Activated T-cell treated with anti-CD3 and anti-CD28 coated beads, Interleukin-2, amount 50 U/mL, for 4 hours (primary cell): ENCODE measurements around the gene AUTS2. TPM values are rescaled to one million over a fixed set of nuclear protein-coding genes. Genes with fewer than 3 reads are reported as not detected.

Source experiments
- ATAC-seq, 2 donors: fragments of 200-7000 bp; cut with Tn5 transposase; one replicate each; pipeline ENCODE4 v1.10.0; 2021
- DNase-seq: peaks from one replicate; pipeline ENCODE4 v3.0.0-alpha.2; 2020
- H3K27me3 Mint-ChIP-seq: one replicate; pipeline ENCODE4 v1.8.0; 2021; ENCODE audit warnings: low read depth, mixed read lengths
- H3K36me3 Mint-ChIP-seq: one replicate; pipeline ENCODE4 v1.8.0; 2022; ENCODE audit warnings: mixed read lengths; ENCODE audit not compliant: insufficient read depth
- H3K4me1 Mint-ChIP-seq: one replicate; pipeline ENCODE4 v1.8.0; 2021; ENCODE audit warnings: low read depth, mixed read lengths
- H3K4me3 Mint-ChIP-seq: one replicate; pipeline ENCODE4 v1.8.0; 2021; ENCODE audit warnings: mild to moderate bottlenecking, moderate library complexity, mixed read lengths
- H3K9me3 Mint-ChIP-seq: one replicate; pipeline ENCODE4 v1.8.0; 2021; ENCODE audit warnings: mixed read lengths
- total RNA-seq, 3 donors: library from RNA; stranded (reverse); gene quantifications; one replicate each; pipeline ENCODE4 v1.2.1, GENCODE V29; 2021

AUTS2 gene
- total RNA-seq, 3 donors from 2014 or later = 1.4 to 4.4 (median 2.8) TPM

- Mint-ChIP-seq H3K4me3 (no peak overlapping the region), H3K9me3 (no peaks in the 10 kb centered on the region), H3K4me1 (peaks cover 8% of the 10 kb centered on the region), H3K27me3 (peaks cover 22% of the 10 kb centered on the region), H3K36me3 (no peaks in the 10 kb centered on the region)
- no peak for ATAC-seq
- no peak for DNase-seq
Measured at GRCh38 chr7:69596056-69596455, 2.2 kb upstream of the AUTS2 start.

- DNase-seq (no peak), ATAC-seq (no peak)
- Mint-ChIP-seq H3K9me3 (no peaks in the 10 kb centered on the region), H3K36me3 (no peaks in the 10 kb centered on the region), H3K4me1 (peaks cover 8% of the 10 kb centered on the region), H3K4me3 (peak overlapping the region; percentile 63), H3K27me3 (peaks cover 22% of the 10 kb centered on the region)
Measured at GRCh38 chr7:69596723-69597277, 1.5 kb upstream of the AUTS2 start.

GRCh38 chr7:69597278-69598076, 798 bp upstream of the AUTS2 start:
- DNase-seq (no peak), ATAC-seq (peak; percentile 27 to 39)

GRCh38 chr7:69598487-69599285, 411 bp downstream of the AUTS2 start:
- DNase-seq (no peak), ATAC-seq (no peak)
- peak overlapping the region; percentile 83 for H3K4me3 Mint-ChIP-seq
- H3K4me1 Mint-ChIP-seq = peaks cover 8% of the 10 kb centered on the region
- H3K36me3 Mint-ChIP-seq = no peaks in the 10 kb centered on the region
- no peaks in the 10 kb centered on the region for H3K9me3 Mint-ChIP-seq
- H3K27me3 Mint-ChIP-seq = peaks cover 22% of the 10 kb centered on the region

More at GRCh38 chr7:69597278-69598076, 798 bp upstream of the AUTS2 start:
- Mint-ChIP-seq H3K4me3 (peak overlapping the region; percentile 63), H3K36me3 (no peaks in the 10 kb centered on the region), H3K4me1 (peaks cover 8% of the 10 kb centered on the region), H3K27me3 (peaks cover 22% of the 10 kb centered on the region), H3K9me3 (no peaks in the 10 kb centered on the region)

- H3K4me3 Mint-ChIP-seq = peak overlapping the region; percentile 83
- no peak for DNase-seq
- H3K27me3 Mint-ChIP-seq = peaks cover 22% of the 10 kb centered on the region
- ATAC-seq = no peak
- no peaks in the 10 kb centered on the region for H3K9me3 Mint-ChIP-seq
- peaks cover 8% of the 10 kb centered on the region for H3K4me1 Mint-ChIP-seq
- no peaks in the 10 kb centered on the region for H3K36me3 Mint-ChIP-seq
Measured at GRCh38 chr7:69599286-69599954, 1.1 kb downstream of the AUTS2 start.

- H3K4me3 Mint-ChIP-seq = peak overlapping the region; percentile 72
- no peaks in the 10 kb centered on the region for H3K9me3 Mint-ChIP-seq
- peaks cover 8% of the 10 kb centered on the region for H3K4me1 Mint-ChIP-seq
- peaks cover 22% of the 10 kb centered on the region for H3K27me3 Mint-ChIP-seq
- DNase-seq (no peak), ATAC-seq (no peak)
- no peaks in the 10 kb centered on the region for H3K36me3 Mint-ChIP-seq
Measured at GRCh38 chr7:69599955-69600709, 1.9 kb downstream of the AUTS2 start.

GRCh38 chr7:69600710-69601519, 2.6 kb downstream of the AUTS2 start:
- Mint-ChIP-seq H3K9me3 (no peaks in the 10 kb centered on the region), H3K4me3 (no peak overlapping the region), H3K4me1 (peaks cover 8% of the 10 kb centered on the region), H3K27me3 (peaks cover 22% of the 10 kb centered on the region), H3K36me3 (no peaks in the 10 kb centered on the region)
- ATAC-seq (no peak), DNase-seq (no peak)

GRCh38 chr7:69602522-69602921, 4.2 kb downstream of the AUTS2 start:
- no peaks in the 10 kb centered on the region for H3K9me3 Mint-ChIP-seq
- DNase-seq (no peak), ATAC-seq (no peak)
- H3K4me3 Mint-ChIP-seq = no peak overlapping the region
- peaks cover 11% of the 10 kb centered on the region for H3K27me3 Mint-ChIP-seq
- no peaks in the 10 kb centered on the region for H3K36me3 Mint-ChIP-seq
- H3K4me1 Mint-ChIP-seq = peaks cover 7% of the 10 kb centered on the region

GRCh38 chr7:69603351-69603750, 5.1 kb downstream of the AUTS2 start:
- H3K4me1 Mint-ChIP-seq = peaks cover 7% of the 10 kb centered on the region
- H3K9me3 Mint-ChIP-seq = no peaks in the 10 kb centered on the region
- peaks cover 11% of the 10 kb centered on the region for H3K27me3 Mint-ChIP-seq
- H3K36me3 Mint-ChIP-seq = no peaks in the 10 kb centered on the region
- no peak for DNase-seq
- H3K4me3 Mint-ChIP-seq = no peak overlapping the region
- ATAC-seq = no peak

GRCh38 chr7:69603937-69604494, 5.7 kb downstream of the AUTS2 start:
- Mint-ChIP-seq H3K4me1 (peaks cover 7% of the 10 kb centered on the region), H3K36me3 (no peaks in the 10 kb centered on the region), H3K27me3 (peaks cover 8% of the 10 kb centered on the region), H3K4me3 (no peak overlapping the region), H3K9me3 (no peaks in the 10 kb centered on the region)
- no peak for DNase-seq
- peak; percentile 81 to 82 for ATAC-seq

GRCh38 chr7:69605070-69605469, 6.8 kb downstream of the AUTS2 start:
- Mint-ChIP-seq H3K27me3 (peaks cover 2% of the 10 kb centered on the region), H3K9me3 (no peaks in the 10 kb centered on the region), H3K4me1 (peaks cover 2% of the 10 kb centered on the region), H3K4me3 (no peak overlapping the region), H3K36me3 (no peaks in the 10 kb centered on the region)
- DNase-seq = no peak
- no peak for ATAC-seq

- H3K9me3 Mint-ChIP-seq = no peaks in the 10 kb centered on the region
- H3K4me1 Mint-ChIP-seq = no peaks in the 10 kb centered on the region
- H3K36me3 Mint-ChIP-seq = no peaks in the 10 kb centered on the region
- ATAC-seq (no peak), DNase-seq (no peak)
- no peak overlapping the region for H3K4me3 Mint-ChIP-seq
- H3K27me3 Mint-ChIP-seq = no peaks in the 10 kb centered on the region
Measured at GRCh38 chr7:69605546-69605945, 7.3 kb downstream of the AUTS2 start.

GRCh38 chr7:69608049-69608448, 9.8 kb downstream of the AUTS2 start:
- Mint-ChIP-seq H3K9me3 (no peaks in the 10 kb centered on the region), H3K36me3 (no peaks in the 10 kb centered on the region), H3K27me3 (no peaks in the 10 kb centered on the region), H3K4me3 (no peak overlapping the region), H3K4me1 (no peaks in the 10 kb centered on the region)
- no peak for DNase-seq
- no peak for ATAC-seq
